ENCODE results near the gene GFOD1.

The GFOD1 gene

DNA sequence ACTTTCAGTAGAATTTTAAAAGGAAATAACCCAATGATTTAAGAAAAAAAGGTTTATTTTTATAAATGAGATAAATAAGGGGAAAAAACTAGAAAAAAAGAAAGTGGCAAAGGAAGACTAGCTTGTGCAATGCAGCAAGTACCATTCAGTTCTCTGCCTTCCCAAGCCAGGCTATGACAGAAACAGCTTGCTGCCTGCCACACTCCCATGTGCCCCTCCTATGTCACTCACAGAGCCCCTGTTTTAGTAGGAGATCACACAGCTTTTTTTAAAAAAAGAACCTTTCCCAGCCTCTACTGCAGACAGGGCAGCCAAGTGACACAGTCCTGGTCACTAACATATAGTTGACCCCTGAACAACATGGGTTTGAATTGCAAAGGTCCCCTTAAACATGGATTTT lies 172.6 kb downstream of the GFOD1 start:
- Mint-ChIP-seq H3K27me3 (no peaks in the 10 kb centered on the region), H3K9me3 (ENCODE audit: low read depth) (no peaks in the 10 kb centered on the region), H3K4me3 (no peak overlapping the region), H3K36me3 (peaks cover 18% of the 10 kb centered on the region), H3K27ac (peak overlapping the region; percentile 10), H3K4me1 (ENCODE audit: low read depth) (no peaks in the 10 kb centered on the region)

DNA sequence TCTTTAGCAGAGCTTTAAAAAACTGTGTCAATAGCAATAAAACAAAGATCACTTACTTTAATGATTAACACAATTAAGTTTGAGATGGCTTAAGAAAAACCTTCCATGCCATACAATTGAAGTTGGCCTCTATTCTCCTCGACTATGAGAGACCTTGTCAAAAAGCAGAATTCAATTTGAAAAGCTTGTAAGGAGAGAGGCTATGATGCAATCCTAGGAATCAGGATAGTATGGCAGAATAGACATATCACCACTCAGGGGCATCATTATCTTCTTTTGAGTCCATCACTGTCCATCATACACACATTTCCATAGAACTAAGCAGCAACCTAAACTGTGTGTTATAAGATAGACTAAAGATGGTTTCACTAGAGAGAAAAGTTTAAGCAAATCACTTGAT lies 176.2 kb downstream of the GFOD1 start:
- Mint-ChIP-seq H3K9me3 (ENCODE audit: low read depth) (no peaks in the 10 kb centered on the region), H3K36me3 (peaks cover 30% of the 10 kb centered on the region), H3K27me3 (no peaks in the 10 kb centered on the region), H3K4me1 (ENCODE audit: low read depth) (peaks cover 3% of the 10 kb centered on the region), H3K4me3 (no peak overlapping the region), H3K27ac (no peak overlapping the region)

DNA sequence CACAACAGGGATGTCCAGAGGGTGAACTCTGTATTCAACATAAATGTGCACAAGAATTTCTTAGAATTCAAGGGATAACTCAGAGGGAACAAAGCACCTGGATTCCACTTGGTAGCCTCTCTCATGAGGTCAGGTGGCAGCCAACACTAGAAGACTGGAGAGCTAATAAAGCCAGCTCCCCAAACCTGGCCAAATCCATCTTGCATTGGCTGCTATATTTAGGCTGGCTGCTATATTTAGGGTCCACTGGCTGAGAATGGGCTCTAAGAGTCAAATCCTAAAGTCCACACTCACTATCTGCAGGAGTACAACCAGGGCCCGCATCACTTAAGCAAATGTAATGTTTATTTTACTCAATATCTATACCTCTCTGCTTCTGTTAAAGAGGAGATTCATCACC lies 179.1 kb downstream of the GFOD1 start:
- Mint-ChIP-seq H3K27me3 (no peaks in the 10 kb centered on the region), H3K27ac (no peak overlapping the region), H3K36me3 (peaks cover 25% of the 10 kb centered on the region), H3K9me3 (ENCODE audit: low read depth) (no peaks in the 10 kb centered on the region), H3K4me3 (no peak overlapping the region), H3K4me1 (ENCODE audit: low read depth) (peaks cover 9% of the 10 kb centered on the region)

All from activated naive CD8-positive, alpha-beta T cell (primary cell).